CMK (cell line): ENCODE data around the gene UGGT2.
"Not testable (repeated sequence)": the region's sequence is repeated elsewhere in the genome, so short reads cannot be mapped to it uniquely, and the experiment has no call there.

ENCODE experiments used
- DNase-seq: peaks from one replicate; pipeline ENCODE4 v3.0.0-alpha.2; 2010; ENCODE audit warnings: low read depth

The UGGT2 gene

GRCh38 chr13:96053003-96053703 is at the start of gene UGGT2:
Gene UGGT2 (minus strand): TSS chr13:96053401. CDS start chr13:96053312, 89 bp downstream.
- DNase-seq, result peak; percentile 89

DNA sequence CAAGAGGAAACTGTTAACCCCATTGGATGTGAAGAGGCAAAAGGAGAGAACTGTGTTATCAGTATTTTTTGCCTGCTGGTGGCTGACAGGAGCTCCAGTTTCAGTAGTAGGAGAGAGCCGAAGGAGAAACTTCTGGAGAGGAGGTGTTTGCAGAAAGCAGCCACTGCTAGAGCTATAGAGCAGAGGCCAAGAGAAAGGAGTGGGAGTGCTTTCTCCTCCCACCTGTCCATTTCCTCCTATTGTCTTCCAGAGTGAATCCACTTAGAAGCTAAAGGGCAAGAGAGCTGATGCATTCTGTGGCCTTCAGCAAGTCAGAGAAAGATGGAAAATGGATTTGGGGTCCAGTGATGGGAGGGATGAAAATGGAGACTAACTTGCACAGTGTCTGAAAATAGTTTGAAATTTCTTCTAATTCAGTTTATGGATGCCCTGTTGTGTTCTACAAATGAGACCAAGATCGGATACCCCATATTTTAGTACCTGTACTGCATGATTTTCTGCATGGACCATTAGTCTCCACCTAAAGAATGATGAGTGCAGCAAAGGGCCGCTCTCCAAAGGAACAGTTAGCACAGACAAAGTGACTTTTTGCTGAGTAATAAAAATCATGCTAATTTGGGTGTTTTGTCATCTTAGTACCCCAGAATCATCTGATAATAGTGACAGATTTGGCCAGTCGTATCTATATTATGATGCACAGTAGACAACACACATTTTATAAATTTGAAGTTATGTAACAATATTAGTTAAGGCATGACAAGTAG is 47.4 kb upstream of the UGGT2 start:
- DNase-seq, result no peak

GRCh38 chr13:96093296-96094006 is 40.2 kb upstream of the UGGT2 start:
- no peak for DNase-seq

- no peak for DNase-seq
These were observed 38.2 kb upstream of the UGGT2 start for GRCh38 chr13:96091164-96092117.

- DNase-seq, result no peak
These were observed 37.3 kb upstream of the UGGT2 start for GRCh38 chr13:96090240-96091101.

DNA sequence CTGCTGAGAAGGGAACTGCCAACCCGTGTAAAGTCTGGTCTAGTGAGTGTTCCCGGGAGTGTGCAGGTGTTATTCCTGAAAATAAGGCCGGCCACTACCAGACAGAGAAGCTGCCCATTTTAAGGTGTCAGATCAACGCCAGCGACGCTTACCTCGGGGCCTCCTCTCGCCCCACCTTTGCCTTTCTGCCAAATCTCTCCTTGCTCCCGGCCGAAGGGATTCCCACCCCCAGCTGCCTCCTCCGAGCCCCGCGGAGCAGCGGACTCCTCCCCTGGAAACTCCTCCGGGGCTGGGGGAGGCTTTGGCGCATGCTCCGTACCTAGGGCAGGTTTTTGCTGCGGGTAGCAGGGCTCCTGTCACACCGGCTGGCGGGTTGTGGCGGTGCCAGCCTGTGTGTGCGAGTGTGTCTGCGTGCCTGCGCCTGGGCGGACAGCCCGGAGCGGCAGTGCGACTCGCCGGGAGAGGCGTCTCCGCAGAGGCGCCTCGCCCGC is 36.6 kb upstream of the UGGT2 start, which contains the start of gene HS6ST3:
TSS of gene HS6ST3 (plus strand) at position 359 of the 491 bp plus-strand sequence.
- no peak for DNase-seq

- no peak for DNase-seq
These were observed 35.9 kb upstream of the UGGT2 start for GRCh38 chr13:96089139-96089538.

DNA sequence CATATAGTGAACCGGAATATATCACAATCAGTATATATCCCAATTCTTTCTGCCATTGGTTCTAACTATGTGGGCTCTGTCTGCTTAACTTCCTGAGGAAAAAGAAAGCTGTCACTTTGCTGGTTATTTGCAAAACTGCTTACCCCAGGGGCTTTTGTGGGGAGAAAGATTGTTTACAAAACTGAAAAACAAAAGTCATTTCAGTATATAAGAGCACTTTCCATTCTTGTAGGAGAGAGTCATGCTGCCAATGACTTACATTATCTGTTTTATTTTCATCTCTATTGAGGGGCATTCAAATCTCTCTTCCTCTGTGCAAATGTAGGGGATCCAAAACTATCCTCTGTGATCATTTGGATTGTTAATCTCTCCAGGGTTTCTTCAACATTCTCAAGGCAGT is 33.5 kb upstream of the UGGT2 start:
- DNase-seq, result no peak

- DNase-seq, result no peak
These were observed 29.4 kb upstream of the UGGT2 start for GRCh38 chr13:96082640-96083039.

DNA sequence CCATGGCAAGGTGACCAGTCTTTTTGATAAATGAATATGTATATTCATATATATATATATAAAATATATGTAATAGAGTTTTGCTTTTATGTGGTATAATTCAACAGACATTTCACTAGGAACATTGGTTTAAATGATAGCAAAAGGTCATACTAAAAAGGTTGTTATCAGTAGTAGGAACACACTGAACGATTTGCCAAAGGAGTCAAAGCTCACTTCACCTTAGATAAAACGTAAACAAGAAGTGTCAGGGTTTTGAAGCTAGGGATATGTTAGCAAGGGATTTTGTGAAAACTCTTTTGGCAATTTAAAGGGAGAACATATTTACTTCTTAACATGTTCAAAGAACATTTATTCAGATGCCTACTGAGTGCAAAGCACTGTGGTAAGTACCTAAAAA is 28.7 kb upstream of the UGGT2 start:
- DNase-seq, result no peak

- DNase-seq, result no peak
These were observed 27.5 kb upstream of the UGGT2 start for GRCh38 chr13:96080676-96081075.

- no peak for DNase-seq
These were observed 22.8 kb upstream of the UGGT2 start for GRCh38 chr13:96075953-96076543.

- DNase-seq, result no peak
These were observed 19.2 kb upstream of the UGGT2 start for GRCh38 chr13:96072392-96072791.

DNA sequence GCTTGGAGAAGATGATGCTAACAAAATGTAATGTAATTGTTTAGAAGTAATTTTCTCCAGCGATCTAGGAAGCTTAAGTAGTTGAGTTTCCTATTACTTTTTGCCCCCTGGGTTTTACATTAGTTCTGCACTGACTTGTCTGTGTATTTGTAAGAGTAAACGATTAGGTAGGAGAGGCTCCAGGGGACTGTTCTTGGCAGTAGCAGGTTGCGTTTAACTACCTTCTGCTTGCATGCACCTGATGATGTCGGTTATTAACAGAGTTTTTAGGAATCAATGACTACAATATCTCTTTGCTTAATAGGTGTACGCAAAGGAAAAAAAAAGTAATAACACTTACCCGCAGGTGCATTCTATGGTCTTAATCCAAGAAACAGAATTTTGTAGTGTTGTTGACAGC is 18.3 kb upstream of the UGGT2 start:
- DNase-seq, result no peak

DNA sequence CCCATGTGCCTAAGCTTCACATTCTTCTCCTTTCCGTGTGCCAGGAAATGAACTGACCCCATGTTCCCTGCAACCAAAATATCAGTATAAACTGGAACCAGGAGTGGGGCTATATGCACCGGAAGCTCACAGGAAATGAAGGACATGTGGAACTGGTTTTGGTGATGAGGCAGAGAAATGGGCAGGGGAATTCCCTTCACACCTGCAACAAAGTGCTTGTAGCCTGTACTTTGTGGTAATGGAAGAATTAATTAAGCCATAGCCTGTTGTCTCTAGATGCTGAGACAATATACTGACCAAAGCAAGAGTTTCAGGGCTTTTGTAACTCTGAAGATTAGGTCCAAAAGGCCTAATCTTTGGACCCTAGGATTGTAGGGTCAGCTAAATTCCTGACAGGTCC is 15.5 kb upstream of the UGGT2 start:
- no peak for DNase-seq

DNA sequence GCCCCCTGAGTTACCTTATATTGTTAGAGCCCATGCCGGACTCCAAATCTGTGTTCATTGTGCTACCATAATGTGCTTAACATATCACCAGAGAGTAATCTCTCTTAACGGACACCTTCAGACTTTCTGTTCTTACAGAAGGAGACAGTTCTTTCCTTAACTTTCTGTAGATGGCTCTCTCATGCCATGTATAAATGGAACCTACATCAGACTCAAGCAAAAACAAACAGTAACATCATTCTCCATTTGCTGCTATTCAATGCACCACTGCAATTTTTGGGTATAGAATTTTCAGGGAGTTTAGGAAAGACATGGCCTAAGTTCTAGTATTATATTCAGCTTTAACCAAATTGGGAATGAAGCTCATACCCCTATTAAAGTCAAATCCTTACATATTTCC is 12.6 kb upstream of the UGGT2 start:
- DNase-seq, result no peak

DNA sequence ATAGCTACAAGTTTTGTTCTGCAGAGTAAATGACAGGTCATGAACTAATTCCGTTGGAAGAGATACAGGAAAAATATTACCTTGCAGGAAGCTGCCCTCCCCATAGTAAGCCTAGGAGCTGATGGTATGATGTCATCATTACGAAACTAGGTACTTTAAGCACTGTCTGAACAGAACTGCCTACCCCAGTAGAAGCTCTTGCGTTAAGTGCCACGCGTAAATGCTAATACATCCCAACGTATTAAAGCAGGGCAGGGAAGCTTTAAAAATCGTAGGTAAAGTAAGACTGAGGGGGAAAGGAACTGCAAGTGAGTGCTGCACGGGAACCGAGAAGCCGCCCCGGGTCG is 572 bp downstream of the UGGT2 start:
- DNase-seq, result no peak

DNA sequence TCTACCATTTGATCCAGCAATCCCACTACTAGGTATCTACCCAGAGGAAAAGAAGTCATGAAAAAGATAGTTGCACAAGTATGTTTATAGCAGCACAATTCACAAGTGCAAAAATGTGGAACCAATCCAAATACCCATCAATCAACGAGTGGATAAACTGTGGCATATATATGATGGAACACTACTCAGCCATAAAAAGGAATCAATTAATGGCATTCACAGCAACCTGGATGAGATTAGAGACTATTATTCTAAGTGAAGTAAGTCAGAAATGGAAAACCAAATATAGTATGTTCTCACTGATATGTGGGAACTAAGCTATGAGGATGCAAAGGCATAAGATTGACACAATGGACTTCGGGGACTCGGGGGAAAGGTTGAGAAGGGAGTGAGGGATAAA is 1.3 kb downstream of the UGGT2 start:
- DNase-seq, result not testable (repeated sequence)

- not testable (repeated sequence) for DNase-seq
These were observed 1.7 kb downstream of the UGGT2 start for GRCh38 chr13:96051491-96051890.

DNA sequence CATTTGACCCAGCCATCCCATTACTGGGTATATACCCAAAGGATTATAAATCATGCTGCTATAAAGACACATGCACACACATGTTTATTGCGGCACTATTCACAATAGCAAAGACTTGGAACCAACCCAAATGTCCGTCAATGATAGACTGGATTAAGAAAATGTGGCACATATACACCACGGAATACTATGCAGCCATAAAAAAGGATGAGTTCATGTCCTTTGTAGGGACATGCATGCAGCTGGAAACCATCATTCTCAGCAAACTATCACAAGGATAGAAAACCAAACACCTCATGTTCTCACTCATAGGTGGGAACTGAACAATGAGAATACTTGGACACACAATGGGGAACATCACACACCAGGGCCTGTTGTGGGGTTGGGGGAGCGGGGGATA is 2.2 kb downstream of the UGGT2 start:
- DNase-seq, result not testable (repeated sequence)
